ENCODE measurements around the gene MFSD2B. TPM values are rescaled to one million over a fixed set of nuclear protein-coding genes. Genes with fewer than 3 reads are reported as not detected.
A peak's percentile ranks its signal among the peaks of the same experiment; 100 is the strongest.

MFSD2B gene
- total RNA-seq, 1 donor from 2014 or later = not detected

GRCh38 chr2:24046930-24047702 is 37.2 kb downstream of the MFSD2B start, which contains the start of gene WDCP:
Gene WDCP, minus strand, starts transcription at chr2:24047391. Its CDS starts 7,897 bp downstream, at chr2:24039494.
- DNase-seq (ENCODE audit: low read depth) = peak; percentile 96
- Histone ChIP-seq H3K27me3 (ENCODE audit: control insufficient read depth, insufficient read depth, low read length) (no peaks in the 10 kb centered on the region), H3K36me3 (ENCODE audit: control insufficient read depth, insufficient read depth, low read length) (no peaks in the 10 kb centered on the region), H3K4me3 (ENCODE audit: low read depth, low read length) (peak within 1 kb of the TSS; percentile 76)
- no peak for TF ChIP-seq CTCF (IDR thresholded peaks at IDR 0.05; ENCODE audit: insufficient read depth, low read length, poor library complexity, severe bottlenecking)

GRCh38 chr2:24047703-24048033 is 37.8 kb downstream of the MFSD2B start:
- Histone ChIP-seq H3K27me3 (ENCODE audit: control insufficient read depth, insufficient read depth, low read length) (no peaks in the 10 kb centered on the region), H3K4me3 (ENCODE audit: low read depth, low read length) (no peak overlapping the region), H3K36me3 (ENCODE audit: control insufficient read depth, insufficient read depth, low read length) (no peaks in the 10 kb centered on the region)
- TF ChIP-seq CTCF (IDR thresholded peaks at IDR 0.05; ENCODE audit: insufficient read depth, low read length, poor library complexity, severe bottlenecking) = no peak
- DNase-seq (ENCODE audit: low read depth) = no peak

- Histone ChIP-seq H3K27me3 (ENCODE audit: control insufficient read depth, insufficient read depth, low read length) (no peaks in the 10 kb centered on the region), H3K4me3 (ENCODE audit: low read depth, low read length) (peak overlapping the region; percentile 65), H3K36me3 (ENCODE audit: control insufficient read depth, insufficient read depth, low read length) (no peaks in the 10 kb centered on the region)
- no peak for TF ChIP-seq CTCF (IDR thresholded peaks at IDR 0.05; ENCODE audit: insufficient read depth, low read length, poor library complexity, severe bottlenecking)
- no peak for DNase-seq (ENCODE audit: low read depth)
Measured at GRCh38 chr2:24048769-24049484, 39.0 kb downstream of the MFSD2B start.

- no peaks in the 10 kb centered on the region for H3K27me3 ChIP-seq (ENCODE audit: control insufficient read depth, insufficient read depth, low read length)
- peak within 1 kb of the TSS; percentile 65 for H3K4me3 ChIP-seq (ENCODE audit: low read depth, low read length)
- DNase-seq (ENCODE audit: low read depth) = peak; percentile 21
- H3K36me3 ChIP-seq (ENCODE audit: control insufficient read depth, insufficient read depth, low read length) = no peaks in the 10 kb centered on the region
- TF ChIP-seq CTCF (IDR thresholded peaks at IDR 0.05; ENCODE audit: insufficient read depth, low read length, poor library complexity, severe bottlenecking) = no peak
Measured at GRCh38 chr2:24049485-24050021, 39.7 kb downstream of the MFSD2B start, which contains the start of gene FKBP1B. Gene FKBP1B, plus strand, starts transcription at chr2:24049741. Its CDS starts 109 bp downstream, at chr2:24049850.

- no peak for DNase-seq (ENCODE audit: low read depth)
- TF ChIP-seq CTCF (IDR thresholded peaks at IDR 0.05; ENCODE audit: insufficient read depth, low read length, poor library complexity, severe bottlenecking) = no peak
- peak overlapping the region; percentile 65 for H3K4me3 ChIP-seq (ENCODE audit: low read depth, low read length)
Measured at GRCh38 chr2:24050041-24050979, 40.4 kb downstream of the MFSD2B start.

More at GRCh38 chr2:24050041-24050979, 40.4 kb downstream of the MFSD2B start:
- Histone ChIP-seq H3K27me3 (ENCODE audit: control insufficient read depth, insufficient read depth, low read length) (no peaks in the 10 kb centered on the region), H3K36me3 (ENCODE audit: control insufficient read depth, insufficient read depth, low read length) (no peaks in the 10 kb centered on the region)

Measured in kidney epithelial cell (primary cell).